Lower leg skin (tissue), 3 donors: Measurements from ENCODE around the gene PSORS1C1.

Experiments
- POLR2A ChIP-seq, 2 donors: fragments of 450-650 bp; IDR thresholded peaks; one replicate each; pipeline ENCODE4 v1.6.1; 2016 to 2017; ENCODE audit warnings: antibody characterized with exemption in 2 of 2, mild to moderate bottlenecking in 1 of 2, moderate library complexity in 1 of 2
- TF ChIP-seq, protein P1 (sequence below), 3 donors: fragments of 450-650 bp; IDR thresholded peaks; one replicate each; pipeline ENCODE4 v1.5.1; 2016; ENCODE audit warnings: antibody characterized with exemption in 3 of 3, mild to moderate bottlenecking in 3 of 3, moderate library complexity in 2 of 3

DNA sequence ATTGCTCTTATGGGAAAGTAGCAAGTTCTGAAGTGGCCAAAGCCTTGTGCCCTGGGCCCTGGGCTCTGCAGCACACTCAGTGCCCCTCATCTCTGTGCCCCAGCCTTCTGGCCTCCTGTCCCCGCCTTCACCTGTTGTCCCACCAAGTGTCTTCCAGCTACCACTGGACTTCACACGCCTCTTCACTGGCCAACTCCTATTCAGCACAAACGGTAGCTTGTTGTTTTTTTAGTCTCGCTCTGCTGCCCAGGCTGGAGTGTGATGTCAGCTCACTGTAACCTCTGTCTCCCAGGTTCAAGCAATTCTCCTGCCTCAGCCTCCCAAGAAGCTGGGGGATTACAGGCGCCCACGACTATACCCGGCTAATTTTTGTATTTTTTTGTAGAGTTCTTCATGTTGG is 38.2 kb downstream of the PSORS1C1 start:
- TF ChIP-seq, protein P1, sequence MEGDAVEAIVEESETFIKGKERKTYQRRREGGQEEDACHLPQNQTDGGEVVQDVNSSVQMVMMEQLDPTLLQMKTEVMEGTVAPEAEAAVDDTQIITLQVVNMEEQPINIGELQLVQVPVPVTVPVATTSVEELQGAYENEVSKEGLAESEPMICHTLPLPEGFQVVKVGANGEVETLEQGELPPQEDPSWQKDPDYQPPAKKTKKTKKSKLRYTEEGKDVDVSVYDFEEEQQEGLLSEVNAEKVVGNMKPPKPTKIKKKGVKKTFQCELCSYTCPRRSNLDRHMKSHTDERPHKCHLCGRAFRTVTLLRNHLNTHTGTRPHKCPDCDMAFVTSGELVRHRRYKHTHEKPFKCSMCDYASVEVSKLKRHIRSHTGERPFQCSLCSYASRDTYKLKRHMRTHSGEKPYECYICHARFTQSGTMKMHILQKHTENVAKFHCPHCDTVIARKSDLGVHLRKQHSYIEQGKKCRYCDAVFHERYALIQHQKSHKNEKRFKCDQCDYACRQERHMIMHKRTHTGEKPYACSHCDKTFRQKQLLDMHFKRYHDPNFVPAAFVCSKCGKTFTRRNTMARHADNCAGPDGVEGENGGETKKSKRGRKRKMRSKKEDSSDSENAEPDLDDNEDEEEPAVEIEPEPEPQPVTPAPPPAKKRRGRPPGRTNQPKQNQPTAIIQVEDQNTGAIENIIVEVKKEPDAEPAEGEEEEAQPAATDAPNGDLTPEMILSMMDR (IDR thresholded peaks at IDR 0.05) = no peak
- TF ChIP-seq POLR2A (IDR thresholded peaks at IDR 0.05) = no peak
